ENCODE measurements around the gene PUM1.

- TF ChIP-seq CTCF (conservative IDR thresholded peaks at IDR 0.05; ENCODE audit: low read depth, low read length): no peak
- TF ChIP-seq EZH2phosphoT487 (IDR thresholded peaks at IDR 0.05; ENCODE audit: borderline replicate concordance, low read length): no peak
- no peak for TF ChIP-seq EZH2 (IDR thresholded peaks at IDR 0.05; ENCODE audit: low read length, unreplicated experiment)
Measured at GRCh38 chr1:31029026-31029425, 36.5 kb downstream of the PUM1 start.
